Measurements from ENCODE around the gene SORCS2. TPM values are rescaled to one million over a fixed set of nuclear protein-coding genes. Genes with fewer than 3 reads are reported as not detected.

SORCS2 gene
- total RNA-seq, 4 donors from 2014 or later: 0.07 to 1.2 (median 0.11) TPM

DNA sequence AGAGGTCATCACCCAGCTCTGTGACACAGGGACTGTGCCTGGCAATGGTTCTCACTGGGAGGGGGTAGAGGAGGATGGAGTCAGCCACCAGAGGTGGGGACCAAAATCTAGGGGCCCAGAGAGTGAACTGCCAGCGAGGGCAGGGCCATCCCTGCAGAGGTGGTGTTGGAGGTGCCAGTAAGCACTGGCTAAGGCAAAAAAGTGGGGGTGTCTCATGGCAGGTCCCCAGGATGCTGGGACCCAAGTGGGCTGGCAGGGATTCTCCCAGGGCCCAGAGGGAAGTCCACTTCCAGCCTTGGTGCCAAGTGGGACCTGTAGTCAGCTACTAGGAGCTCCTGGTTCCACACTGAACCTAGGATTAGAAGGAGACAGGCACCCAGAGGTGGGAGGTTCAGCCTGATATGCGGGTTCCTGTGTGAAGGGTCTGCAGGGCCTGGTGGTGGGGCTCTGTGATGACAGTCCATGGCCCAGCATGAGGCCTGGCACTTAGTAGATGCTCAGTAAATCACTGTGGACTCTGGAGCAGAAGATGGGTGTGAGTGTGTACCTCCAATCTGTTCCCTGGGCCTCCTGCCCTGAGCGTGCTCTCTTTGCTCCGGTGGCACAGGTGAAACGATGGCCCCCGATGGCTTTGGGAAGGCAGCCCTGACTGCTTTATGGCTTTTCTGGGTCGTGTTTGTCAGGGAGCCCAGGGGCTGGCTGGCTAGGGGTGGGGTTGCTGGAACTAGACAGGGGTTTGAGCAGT, 160.9 kb downstream of the SORCS2 start:
- ATAC-seq: no peak
- no peaks in the 10 kb centered on the region for H3K27me3 ChIP-seq
- no peak overlapping the region for H3K4me3 ChIP-seq
- intact Hi-C loops (cut with DNase I; ENCODE audit: low total_unique reads): no loop called here
- no peak for TF ChIP-seq POLR2A (IDR thresholded peaks at IDR 0.05)
- TF ChIP-seq, protein P1, sequence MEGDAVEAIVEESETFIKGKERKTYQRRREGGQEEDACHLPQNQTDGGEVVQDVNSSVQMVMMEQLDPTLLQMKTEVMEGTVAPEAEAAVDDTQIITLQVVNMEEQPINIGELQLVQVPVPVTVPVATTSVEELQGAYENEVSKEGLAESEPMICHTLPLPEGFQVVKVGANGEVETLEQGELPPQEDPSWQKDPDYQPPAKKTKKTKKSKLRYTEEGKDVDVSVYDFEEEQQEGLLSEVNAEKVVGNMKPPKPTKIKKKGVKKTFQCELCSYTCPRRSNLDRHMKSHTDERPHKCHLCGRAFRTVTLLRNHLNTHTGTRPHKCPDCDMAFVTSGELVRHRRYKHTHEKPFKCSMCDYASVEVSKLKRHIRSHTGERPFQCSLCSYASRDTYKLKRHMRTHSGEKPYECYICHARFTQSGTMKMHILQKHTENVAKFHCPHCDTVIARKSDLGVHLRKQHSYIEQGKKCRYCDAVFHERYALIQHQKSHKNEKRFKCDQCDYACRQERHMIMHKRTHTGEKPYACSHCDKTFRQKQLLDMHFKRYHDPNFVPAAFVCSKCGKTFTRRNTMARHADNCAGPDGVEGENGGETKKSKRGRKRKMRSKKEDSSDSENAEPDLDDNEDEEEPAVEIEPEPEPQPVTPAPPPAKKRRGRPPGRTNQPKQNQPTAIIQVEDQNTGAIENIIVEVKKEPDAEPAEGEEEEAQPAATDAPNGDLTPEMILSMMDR (IDR thresholded peaks at IDR 0.05 in 4 of 5, conservative IDR thresholded peaks at IDR 0.05 in 1 of 5): no peak
- no peaks in the 10 kb centered on the region for H3K9me3 ChIP-seq
- in situ Hi-C loops (cut with MboI; ENCODE audit: low sequenced_read_pairs in 4 of 4): no loop called here
- no peaks in the 10 kb centered on the region for H3K36me3 ChIP-seq
- H3K27ac ChIP-seq: no peak overlapping the region
- DNase-seq: no peak
- no peaks in the 10 kb centered on the region for H3K4me1 ChIP-seq

DNA sequence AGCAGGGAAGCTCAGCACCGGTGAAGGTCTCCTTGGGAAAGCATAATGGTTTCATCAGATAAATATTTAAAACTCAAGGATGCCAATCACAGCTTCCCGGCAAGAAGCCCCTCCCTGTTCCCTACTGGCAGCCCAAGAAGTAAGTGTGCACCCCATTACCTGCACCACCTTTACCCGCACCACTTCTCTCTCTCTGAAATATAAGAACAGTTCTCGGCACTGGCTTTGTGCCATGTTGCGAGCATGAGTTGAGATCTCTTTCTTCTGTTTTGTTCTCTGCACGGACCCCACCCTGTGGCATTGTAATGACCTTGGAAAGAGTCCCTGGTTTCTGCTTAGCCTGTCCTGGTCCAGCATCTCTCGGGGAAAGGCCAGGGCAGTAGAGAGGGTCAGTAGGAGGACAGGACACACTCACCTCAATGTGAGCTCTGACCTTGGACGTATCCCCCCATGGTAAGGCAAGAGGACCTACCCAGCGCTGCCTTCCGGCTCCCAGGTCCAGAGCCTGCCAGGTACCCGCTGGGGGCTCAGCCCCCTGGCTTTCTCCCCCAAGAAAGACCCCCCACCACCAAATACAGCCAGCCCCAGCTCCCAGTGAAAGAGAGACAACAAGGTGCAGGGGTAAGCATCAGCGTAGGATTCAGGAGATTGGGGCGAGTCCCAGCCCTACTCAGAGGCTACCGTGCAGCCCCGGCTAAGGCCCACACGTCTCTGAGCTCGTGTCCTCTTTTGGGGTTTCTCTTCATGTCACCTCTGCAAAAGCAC, 161.7 kb downstream of the SORCS2 start:
- ATAC-seq (no peak), DNase-seq (no peak)
- in situ Hi-C loops (cut with MboI; ENCODE audit: low sequenced_read_pairs in 4 of 4): no loop called here

DNA sequence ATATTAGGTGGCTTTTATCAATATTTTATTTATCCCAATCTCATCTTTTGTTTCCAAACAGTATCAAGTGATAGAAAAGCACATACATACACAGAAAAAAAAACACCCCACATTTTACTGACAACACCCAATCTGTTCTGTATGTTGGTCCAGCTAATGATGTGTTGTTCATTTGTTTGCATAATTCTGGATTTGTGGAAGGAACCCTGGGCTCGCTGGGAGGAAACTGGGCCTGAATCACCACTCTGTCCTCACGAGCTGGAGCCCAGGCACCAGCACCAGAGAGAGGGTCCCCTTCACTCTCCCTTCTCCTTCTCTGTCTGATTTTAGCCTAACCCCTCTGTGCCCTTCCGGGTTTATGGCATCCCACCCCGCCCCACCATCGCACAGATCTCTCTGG, 162.6 kb downstream of the SORCS2 start:
- Histone ChIP-seq H3K9me3 (no peaks in the 10 kb centered on the region), H3K4me3 (no peak overlapping the region), H3K36me3 (no peaks in the 10 kb centered on the region), H3K4me1 (peaks cover 0 to 3% of the 10 kb centered on the region in 2 donors), H3K27ac (no peak overlapping the region), H3K27me3 (no peaks in the 10 kb centered on the region)
- DNase-seq: no peak
- ATAC-seq: no peak
- intact Hi-C loops (cut with DNase I; ENCODE audit: low total_unique reads) (no loop called here), in situ Hi-C loops (cut with MboI; ENCODE audit: low sequenced_read_pairs in 4 of 4) (no loop called here)
- no peak for TF ChIP-seq POLR2A (IDR thresholded peaks at IDR 0.05)
- TF ChIP-seq, protein P1 (IDR thresholded peaks at IDR 0.05 in 4 of 5, conservative IDR thresholded peaks at IDR 0.05 in 1 of 5): no peak

More for the DNA sequence above, 161.7 kb downstream of the SORCS2 start:
- TF ChIP-seq, protein P1 (IDR thresholded peaks at IDR 0.05 in 4 of 5, conservative IDR thresholded peaks at IDR 0.05 in 1 of 5): no peak
- no peak for TF ChIP-seq POLR2A (IDR thresholded peaks at IDR 0.05)
- Histone ChIP-seq H3K27ac (no peak overlapping the region), H3K4me1 (peaks cover 0 to 3% of the 10 kb centered on the region in 2 donors), H3K36me3 (no peaks in the 10 kb centered on the region), H3K4me3 (no peak overlapping the region), H3K27me3 (no peaks in the 10 kb centered on the region), H3K9me3 (no peaks in the 10 kb centered on the region)
- intact Hi-C loops (cut with DNase I; ENCODE audit: low total_unique reads): no loop called here

DNA sequence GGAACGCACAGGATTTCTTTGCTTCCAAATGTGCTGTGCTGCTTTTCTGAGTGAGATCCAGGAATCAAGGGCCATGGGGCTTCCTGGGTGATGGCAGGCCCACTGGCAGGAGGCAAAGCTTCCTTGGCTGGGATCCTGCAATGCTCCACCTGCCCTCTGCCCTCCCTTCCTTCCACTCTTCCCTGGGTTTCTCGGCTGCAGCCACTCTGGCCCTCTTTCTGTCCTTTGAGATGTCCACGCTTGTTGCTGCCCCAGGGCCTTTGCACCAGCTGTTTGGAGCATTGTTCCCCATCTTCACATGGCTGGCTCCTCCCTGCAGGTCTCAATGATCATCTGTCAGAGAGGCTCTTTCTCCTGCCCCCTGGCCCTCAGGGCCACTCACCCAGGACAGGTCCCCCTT, 163.5 kb downstream of the SORCS2 start:
- Histone ChIP-seq H3K36me3 (no peaks in the 10 kb centered on the region), H3K27me3 (no peaks in the 10 kb centered on the region), H3K27ac (no peak overlapping the region), H3K9me3 (no peaks in the 10 kb centered on the region), H3K4me1 (peaks cover 0 to 3% of the 10 kb centered on the region in 2 donors), H3K4me3 (no peak overlapping the region)
- DNase-seq (no peak), ATAC-seq (no peak)
- intact Hi-C loops (cut with DNase I; ENCODE audit: low total_unique reads): no loop called here
- TF ChIP-seq, protein P1 (IDR thresholded peaks at IDR 0.05 in 4 of 5, conservative IDR thresholded peaks at IDR 0.05 in 1 of 5): no peak
- no peak for TF ChIP-seq POLR2A (IDR thresholded peaks at IDR 0.05)
- in situ Hi-C loops (cut with MboI; ENCODE audit: low sequenced_read_pairs in 4 of 4): no loop called here

Data from gastrocnemius medialis (tissue), 4 donors.